HG03103 (cell line): ENCODE data around the gene SLC25A44.
A peak's percentile ranks its signal among the peaks of the same experiment; 100 is the strongest.

Source experiments
- ATAC-seq: cut with Tn5 transposase; IDR thresholded peaks from one replicate; pipeline ENCODE4 v1.9.1; 2021; ENCODE audit warnings: low read depth; ENCODE audit not compliant: unreplicated experiment

The SLC25A44 gene, protein sequence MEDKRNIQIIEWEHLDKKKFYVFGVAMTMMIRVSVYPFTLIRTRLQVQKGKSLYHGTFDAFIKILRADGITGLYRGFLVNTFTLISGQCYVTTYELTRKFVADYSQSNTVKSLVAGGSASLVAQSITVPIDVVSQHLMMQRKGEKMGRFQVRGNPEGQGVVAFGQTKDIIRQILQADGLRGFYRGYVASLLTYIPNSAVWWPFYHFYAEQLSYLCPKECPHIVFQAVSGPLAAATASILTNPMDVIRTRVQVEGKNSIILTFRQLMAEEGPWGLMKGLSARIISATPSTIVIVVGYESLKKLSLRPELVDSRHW

DNA sequence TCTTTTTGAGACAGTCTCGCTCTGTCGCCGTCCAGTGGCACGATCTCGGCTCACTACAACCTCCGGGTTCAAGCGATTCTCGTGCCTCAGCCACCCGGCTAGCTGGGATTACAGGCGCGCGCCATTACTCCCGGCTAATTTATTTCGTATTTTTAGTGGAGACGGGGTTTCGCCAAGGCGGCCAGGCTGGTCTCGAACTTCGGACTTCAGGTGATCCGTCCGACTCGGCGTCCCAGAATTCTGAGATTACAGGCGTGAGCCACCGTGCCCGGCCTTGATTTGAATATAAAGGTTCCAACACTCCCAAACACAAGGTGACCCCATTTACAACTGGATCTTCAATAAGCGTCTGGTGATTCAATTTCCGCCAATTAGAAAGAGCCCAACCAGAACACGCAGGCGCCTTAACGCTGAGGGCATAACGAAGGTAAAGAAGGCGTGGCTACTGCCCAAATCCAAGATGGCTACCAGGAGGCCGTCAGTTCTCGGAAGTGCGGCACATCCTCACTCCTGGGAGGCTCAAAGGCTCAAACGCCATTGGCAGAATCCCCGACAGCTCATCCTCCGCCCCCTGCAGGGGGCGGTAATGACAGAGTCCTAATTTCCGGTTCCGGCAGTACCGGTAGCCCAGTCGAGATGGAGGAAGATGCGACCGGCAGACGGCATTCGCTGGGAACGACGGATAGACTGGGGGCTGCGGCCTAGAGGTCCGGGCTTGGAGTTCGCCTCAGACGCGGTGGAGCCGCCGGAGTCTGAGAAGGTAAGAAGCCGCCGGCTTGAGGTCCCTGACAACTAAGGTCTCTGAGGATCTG is at the start of gene SLC25A44:
Gene SLC25A44, plus strand, starts transcription at position 617 of the 812 bp plus-strand sequence. CDS start 5,744 bp downstream, outside the sequence.
- peak; percentile 89 for ATAC-seq

DNA sequence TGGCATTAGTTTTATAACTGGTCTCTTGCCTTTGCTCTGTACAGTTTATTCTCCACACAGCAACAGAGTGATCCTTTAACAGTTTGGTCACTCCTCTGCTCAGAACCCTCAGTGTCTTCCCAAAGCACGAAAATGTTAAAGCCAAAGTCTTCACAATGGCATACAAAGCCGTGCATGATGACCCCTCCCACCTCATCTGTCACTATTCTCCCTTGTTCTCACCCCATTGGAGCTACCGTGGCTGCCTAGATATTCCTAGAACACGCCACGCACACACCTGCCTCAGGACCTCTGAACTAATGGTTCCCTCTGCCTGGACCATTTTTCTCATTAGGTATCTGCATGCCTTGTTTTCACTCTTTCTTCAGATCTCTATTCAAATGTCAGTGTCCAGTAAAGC is 49.2 kb upstream of the SLC25A44 start:
- ATAC-seq: no peak

DNA sequence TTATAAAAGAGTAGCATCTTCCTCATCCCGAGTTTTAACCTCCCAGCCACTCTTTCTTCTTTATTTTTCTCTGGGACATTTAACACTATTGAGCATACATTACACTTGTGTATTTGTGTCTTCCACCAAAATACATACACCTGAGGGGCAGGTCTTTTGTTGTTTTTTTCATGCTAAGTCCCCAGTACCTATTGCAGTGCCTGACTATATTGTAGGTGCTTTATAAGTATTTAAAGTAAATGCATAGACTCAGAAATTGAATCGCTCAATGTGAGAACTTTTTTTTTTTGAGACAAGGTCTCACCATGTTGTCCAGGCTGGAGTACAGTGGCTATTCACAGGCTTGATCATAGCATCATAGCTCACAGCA is 48.3 kb upstream of the SLC25A44 start:
- no peak for ATAC-seq

DNA sequence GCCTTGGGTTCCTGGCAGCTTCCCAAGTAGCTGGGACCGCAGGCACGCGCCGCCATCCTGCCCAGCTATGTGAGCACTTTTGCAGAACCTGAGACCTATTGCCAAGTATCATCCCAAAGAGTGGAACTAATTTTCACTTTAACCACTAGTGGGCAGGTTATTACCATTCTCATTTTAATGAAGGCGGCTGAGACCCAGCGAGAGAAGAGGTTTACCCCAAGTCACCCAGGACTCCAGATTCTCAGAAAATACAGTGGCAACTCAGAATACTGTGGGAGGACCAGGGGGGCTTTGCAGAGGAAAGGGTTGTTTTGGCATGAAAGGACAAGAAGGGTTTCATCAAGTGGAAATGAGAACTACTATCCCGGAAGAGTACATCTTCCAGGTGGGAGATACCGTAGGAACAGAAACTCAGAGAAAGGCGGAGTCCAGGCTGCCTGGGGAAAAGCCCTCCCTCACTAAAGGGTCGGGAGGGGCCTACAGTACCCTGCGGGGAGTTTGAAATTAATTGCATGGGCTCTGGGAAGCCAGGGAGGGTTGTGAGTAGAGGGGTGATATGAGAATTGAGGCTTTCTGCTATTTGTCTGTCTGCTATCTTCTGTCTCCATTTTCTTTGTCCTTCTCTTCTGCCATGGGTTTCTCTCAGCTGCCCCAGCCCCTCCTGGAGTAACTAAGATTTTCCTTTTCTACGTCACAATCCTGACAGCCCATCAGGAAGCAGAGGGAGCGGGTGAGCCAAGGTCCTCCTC is 47.7 kb upstream of the SLC25A44 start:
- ATAC-seq: no peak

DNA sequence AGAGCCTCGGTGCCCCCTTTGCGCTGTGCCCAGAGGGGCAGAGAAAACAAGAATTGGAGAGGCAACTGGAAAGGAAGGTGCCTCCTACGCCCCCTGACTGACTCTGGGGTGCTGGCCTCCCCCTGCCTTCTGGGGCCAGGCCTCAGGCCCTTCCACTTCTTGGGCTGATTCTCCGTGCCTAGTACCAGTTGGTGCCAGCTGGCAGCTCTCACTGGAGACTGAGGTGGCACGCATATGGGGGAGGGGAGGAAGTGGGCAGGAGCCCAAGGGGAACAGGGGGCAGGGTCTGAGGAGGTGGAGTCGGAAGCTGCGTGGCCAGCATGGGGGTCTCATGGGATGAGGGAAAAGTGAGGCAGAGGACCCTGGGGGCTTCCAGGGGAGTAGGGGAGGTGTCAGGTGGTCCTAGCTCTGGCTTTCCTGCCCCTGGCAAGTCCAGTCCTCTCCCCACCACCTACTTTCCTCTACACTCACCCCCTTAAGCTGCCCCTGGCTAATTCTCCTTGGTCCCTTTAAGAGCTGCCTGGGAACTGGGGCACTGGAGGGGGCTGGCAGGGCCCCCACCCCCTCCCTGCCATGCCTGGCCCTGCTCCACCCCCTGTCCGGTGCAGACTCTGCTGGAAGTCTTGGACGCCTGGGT is 47.0 kb upstream of the SLC25A44 start:
- no peak for ATAC-seq

DNA sequence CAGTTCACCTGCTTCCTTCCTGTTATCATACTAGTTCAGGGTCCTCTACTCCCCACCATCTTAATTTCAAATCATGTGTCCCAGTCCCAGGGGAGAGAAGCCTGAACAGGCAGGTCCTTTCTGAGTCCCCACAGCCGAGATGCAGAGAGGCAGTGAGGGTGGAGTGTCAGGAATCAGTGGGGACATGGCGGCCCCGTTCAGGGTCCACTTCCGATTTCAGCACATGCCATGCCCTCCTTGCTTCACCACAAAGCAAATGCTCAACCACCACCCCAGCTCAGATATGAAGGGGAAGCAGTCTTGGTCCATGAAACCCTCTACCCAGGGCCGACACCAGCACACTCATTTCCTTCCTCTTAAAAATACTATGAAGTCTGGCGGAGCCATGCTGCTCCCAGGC is 45.7 kb upstream of the SLC25A44 start:
- no peak for ATAC-seq

DNA sequence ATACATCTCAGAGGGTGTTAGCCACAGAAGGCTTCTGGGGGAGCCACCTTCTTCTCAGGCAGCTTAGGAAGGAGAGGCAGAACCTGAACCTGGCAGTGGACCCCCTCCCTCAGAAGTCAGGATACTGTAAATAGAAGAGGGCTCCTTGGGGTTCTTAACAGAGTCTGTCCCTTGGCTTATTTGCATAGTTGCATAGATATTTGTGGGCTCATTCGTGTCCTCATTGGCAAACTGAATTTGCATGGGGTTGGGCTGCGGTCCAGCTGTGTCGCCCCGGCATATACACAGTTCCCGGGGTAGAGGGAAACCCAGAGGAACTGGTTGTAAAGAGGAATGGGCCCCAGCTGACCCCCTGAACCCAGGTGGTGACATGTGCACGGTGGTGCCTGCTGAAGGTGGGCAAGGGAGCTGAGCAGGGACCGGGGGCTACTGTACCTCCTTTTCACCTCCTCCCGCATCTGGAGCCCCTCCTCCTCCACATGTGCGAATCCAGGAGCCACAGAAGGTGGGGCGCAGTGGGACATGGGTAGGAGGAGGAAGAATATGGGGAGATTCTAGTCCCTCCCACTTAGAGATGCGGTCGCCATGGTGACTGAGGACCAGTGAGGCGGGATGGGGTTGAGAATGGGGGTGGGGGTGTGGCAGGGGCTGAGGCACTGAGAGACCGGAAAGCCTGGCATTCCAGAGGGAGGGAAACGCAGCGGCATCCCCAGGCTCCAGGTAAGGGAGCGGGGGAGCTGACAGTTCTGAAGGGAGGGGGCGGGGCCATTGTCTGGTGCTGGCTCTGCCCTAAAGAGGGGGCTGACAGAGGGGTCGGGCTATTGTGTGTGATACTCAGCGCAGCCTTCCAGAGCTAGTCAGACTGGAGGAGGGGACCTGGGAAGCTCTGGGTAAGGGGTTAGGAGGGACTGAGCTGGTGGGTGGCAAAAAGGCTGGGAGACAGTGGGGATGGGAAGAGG is 44.3 kb upstream of the SLC25A44 start:
- peak; percentile 42 for ATAC-seq

DNA sequence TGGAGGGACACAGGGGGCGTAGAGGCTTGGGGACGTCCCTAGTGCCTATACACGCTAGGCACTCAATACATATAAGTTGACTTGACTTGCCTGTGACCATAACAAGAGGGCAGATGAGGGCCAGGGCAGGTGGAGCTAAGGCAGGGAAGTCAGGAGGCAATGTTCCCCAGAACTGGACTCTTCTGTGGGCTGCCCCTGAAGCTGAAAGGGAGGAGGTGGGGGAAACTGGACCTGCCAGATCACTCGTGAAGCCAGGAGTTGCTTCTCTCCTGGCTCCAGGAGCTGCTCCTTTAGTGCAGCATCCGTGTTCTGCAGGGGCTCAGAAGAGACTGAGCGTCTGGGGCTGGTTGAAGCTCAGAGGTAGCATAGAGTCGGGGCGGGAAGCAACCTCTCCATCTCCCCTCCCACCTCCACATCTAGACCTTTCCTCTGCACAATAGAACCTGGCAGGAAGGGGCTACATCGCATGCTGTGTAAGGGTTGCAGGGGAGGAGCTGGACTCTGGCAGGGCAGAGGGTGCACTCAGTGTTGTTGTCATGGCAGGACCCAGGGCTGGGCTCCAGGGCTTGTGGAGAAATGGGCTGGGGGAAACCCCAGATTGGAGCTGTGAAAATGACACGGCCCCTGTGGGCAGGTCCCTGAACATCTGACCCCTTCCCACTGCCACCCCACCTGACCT is 43.4 kb upstream of the SLC25A44 start:
- ATAC-seq: no peak

DNA sequence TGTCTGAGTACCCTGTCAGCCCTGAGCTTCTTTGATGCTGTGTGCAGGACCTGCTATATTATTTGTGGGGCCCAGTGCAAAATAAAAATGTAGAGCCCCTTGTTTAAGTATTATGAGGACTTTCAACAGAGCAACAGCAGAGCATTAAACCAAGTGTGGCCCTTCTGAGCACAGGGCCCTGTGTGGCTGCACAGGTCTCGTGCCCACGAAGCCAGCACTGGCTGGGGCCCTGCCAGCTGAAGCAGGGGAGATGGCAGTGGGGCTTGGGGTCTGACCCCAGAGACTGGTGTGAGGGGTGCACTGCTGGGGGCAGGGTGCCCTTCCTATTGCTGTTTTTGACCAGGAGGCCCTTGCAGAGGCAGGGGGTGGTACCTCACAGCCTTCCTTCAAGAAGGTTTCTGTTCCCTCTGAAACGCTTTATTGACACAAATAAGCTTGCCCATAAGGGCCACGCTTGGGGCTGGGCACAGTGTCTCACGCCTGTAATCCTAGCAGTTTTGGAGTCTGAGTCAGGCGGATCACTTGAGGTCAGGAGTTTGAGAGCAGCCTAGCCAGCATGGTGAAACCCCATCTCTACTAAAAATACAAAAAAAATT is 42.7 kb upstream of the SLC25A44 start:
- ATAC-seq: no peak

DNA sequence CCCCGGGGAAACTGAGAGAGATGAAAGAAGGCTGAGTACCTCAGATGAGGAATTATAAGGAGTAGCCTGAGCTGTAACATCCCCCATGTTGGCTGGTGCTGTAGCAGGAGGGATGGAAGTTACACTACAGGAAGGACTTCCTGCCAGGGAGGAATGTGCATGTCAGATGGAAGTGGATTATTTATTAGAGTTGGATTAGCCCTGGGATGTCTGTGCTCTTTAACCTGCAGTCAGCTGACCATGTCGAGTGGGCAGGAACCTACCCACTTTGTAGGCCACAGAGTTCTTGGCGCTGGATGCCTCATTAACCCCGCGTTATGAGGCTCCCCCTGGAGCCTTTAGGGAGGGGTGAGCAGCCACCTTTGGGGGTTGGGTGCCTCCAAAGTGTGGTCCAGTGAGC is 41.3 kb upstream of the SLC25A44 start:
- ATAC-seq: no peak

DNA sequence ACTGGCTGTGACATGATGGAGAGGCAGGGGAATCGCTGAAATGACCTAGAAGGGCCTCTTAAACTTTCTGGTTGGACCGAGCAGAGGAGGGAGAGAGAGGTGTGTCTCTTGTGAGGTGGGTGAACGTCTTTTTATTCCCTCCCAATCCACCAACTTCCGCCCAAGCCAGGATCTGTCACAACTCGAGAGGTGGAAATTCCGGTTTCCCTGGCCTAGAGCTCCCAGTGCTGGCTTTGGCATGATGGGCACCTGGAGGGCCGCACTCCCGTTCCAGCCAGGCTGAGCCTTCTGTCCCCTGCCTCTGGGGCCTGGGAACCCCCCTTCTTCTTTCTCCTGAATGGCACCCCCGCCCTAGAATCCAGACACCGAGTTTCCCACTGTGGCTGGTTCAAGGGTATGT is 40.5 kb upstream of the SLC25A44 start, which contains the start of gene SEMA4A:
Gene SEMA4A, plus strand, starts transcription at position 224 of the 400 bp plus-strand sequence. CDS start 994 bp downstream, outside the sequence.
- no peak for ATAC-seq

DNA sequence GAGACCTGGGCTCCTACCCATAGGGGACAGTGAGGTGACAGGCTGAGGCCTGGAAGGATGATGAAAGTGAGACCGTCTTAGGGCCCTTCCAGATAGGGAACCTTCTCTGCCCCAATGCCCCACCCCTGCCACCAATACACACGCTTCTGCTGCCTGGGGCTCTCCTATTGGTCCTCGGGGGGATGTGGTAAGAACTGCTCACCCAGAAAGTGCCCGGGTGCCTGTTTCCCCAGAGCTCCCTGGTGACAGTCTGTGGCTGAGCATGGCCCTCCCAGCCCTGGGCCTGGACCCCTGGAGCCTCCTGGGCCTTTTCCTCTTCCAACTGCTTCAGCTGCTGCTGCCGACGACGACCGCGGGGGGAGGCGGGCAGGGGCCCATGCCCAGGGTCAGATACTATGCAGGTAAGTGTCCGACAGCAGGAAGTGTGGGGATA is 39.6 kb upstream of the SLC25A44 start:
- ATAC-seq: no peak

DNA sequence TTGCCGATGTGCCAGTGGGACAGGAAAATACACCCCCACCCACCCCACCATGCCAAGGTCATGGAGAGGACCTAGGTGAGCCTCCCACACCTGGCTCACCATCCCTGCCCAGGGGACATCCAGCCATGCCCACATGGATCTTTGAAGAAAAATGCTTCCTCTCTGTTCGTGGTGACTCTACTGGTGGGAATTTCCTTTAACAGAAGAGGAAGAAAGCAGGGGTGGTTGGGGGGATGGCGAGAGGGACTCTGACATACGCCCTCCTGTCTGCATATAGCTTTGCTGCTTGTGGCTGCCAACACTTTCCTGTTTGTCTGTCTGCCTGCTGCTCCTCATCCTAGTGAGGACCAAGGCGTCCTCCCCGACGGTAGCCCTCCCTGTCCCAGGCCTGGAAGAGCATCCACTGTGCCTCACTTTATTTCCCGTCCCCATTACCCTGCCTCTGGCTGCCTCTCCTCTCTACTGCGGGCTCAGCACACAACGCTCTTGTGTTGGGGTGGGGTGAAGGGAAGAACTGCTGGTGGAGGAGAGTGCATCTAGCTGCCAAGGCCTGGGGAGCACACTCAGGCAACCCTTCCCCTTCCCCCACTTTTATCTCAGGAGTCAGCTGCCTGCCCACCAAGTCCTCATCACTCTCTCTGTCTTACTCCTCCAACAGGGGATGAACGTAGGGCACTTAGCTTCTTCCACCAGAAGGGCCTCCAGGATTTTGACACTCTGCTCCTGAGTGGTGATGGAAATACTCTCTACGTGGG is 38.0 kb upstream of the SLC25A44 start:
- ATAC-seq: no peak

DNA sequence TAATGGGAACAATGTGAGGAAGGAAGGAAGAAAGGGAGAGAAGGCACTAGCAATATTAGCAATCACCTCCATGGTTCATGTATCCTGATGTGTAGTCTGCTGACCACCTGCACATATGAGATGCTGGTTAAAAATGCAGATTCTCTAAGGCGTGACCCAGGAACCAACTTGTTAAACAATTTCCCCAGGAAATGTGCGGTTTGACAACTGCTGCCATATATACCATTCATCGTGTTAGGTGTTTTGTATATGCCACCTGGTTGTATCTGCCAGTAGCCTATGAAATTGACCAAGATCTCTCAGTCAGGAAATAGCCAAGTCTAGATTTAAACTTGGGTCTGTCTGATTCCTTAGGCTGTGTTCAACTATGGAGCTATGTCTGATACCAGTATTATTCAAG is 36.4 kb upstream of the SLC25A44 start:
- ATAC-seq: no peak

DNA sequence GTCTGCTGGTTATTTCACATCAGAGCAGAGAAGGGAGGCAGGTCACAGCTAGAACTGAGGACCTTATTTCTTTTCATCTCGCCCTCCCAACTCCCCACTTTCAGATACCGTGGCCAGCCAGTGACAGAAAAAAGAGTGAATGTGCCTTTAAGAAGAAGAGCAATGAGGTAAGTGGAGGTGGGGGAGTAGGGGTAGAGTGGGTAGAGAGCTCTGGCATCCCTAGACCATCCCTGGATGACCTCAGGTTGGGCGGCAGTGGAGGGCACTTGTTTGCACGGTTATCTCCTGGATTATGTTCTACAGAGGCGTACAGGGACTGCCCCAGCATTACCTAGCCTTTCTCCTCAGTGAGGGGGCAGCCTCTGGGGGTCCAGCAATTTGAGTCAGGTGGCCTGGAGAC is 35.9 kb upstream of the SLC25A44 start:
- no peak for ATAC-seq

DNA sequence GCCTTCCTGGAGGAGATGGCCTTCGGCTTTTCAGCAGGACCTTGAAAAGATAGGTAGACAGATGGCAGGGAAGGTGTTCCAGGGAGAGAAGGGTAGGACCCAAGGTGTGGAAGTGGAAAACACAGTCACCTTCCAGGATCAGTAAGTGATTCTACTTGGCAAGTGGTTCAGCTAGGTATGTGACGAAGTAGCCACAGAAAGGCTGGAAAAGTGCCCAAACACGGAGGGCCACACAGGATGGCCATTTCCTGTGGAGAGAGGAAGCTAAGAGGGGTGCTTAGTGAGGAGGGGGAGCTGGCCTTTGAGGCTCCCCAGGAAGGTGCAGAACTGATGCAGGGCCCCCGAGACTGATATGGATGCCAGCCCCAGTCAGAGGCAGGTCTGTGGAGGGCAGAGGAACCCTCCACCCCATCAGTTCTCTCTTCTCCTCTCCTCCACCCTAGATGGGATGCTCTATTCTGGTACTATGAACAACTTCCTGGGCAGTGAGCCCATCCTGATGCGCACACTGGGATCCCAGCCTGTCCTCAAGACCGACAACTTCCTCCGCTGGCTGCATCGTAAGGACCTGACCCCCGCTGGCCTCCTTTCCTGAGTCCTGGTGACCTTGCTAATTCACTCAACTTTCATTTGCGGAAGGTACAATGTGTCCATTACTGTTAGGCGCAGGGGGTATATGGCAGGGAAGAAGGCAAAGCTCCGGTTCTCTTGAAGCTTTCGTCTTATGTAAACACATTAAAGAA is 33.7 kb upstream of the SLC25A44 start:
- no peak for ATAC-seq

DNA sequence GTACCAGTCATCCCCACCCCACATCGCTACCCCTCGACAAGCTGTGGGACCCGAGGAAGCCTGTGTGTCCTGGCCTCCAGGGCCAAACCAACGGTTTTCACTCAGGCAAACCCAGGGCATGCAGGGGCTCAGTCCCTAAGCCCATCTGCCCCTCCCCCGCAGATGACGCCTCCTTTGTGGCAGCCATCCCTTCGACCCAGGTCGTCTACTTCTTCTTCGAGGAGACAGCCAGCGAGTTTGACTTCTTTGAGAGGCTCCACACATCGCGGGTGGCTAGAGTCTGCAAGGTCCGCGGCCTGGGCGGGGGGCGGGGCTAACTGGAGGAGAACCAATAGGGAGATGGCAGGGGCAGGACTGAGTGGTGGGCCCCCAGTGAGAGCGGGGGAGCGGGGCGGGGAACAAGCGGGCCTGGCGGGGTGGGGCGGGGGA is 33.1 kb upstream of the SLC25A44 start:
- ATAC-seq: no peak
